SK-N-SH (cell line): ENCODE data around the gene PLXNA4.

Experiments
- CTCF ChIP-seq: fragments of 200-600 bp; sonication (generic); IDR thresholded peaks from 2 replicates; pipeline ENCODE4 v1.6.1; 2017; ENCODE audit warnings: antibody characterized with exemption, mild to moderate bottlenecking, moderate library complexity
- EP300 ChIP-seq, 2 experiments: IDR thresholded peaks; 2 replicates each; pipeline versions ENCODE4 v1.4.0 to v1.6.1; 2012; ENCODE audit warnings: borderline replicate concordance in 1 of 2, low read depth in 1 of 2, low read length in 1 of 2
- EZH2phosphoT487 ChIP-seq: fragments of 200-600 bp; sonication (generic); IDR thresholded peaks from 2 replicates; pipeline ENCODE4 v1.6.1; 2017; ENCODE audit warnings: low read depth, mixed run types, mild to moderate bottlenecking, antibody characterized with exemption, moderate library complexity, borderline replicate concordance
- GABPA ChIP-seq: IDR thresholded peaks from 2 replicates; pipeline ENCODE4 v1.4.0; 2012; ENCODE audit warnings: low read depth, mild to moderate bottlenecking
- USF1 ChIP-seq: IDR thresholded peaks from 2 replicates; pipeline ENCODE4 v1.4.0; 2012; ENCODE audit warnings: low read depth, borderline replicate concordance
- USF2 ChIP-seq: fragments of 150-350 bp; IDR thresholded peaks from 2 replicates; pipeline ENCODE4 v1.6.1; 2017; ENCODE audit warnings: antibody characterized with exemption, low read length, low read depth, borderline replicate concordance

GRCh38 chr7:132388688-132389087 lies 187.6 kb downstream of the PLXNA4 start:
- TF ChIP-seq CTCF = no peak
- no peak for TF ChIP-seq GABPA
- no peak for TF ChIP-seq EZH2phosphoT487
- no peak for TF ChIP-seq EP300 (IDR thresholded peaks at IDR 0.05; ENCODE audit: borderline replicate concordance in 1 of 2, low read depth in 1 of 2, low read length in 1 of 2)
- no peak for TF ChIP-seq USF2
- TF ChIP-seq USF1 = no peak
